PC-9 (cell line): ENCODE results near the gene TBC1D22B. TPM values are rescaled to one million over a fixed set of nuclear protein-coding genes. Genes with fewer than 3 reads are reported as not detected.

ENCODE experiments used
- BruUV-seq: library from RNA; stranded (reverse); fragments of 400-500 nt; replicated peaks from 2 replicates; lab custom pipeline; 2021; lab: Mats Ljungman, UMichigan
- CTCF ChIA-PET: fragments of 300-600 bp; sonication (Branson Sonifier 250); formaldehyde crosslinking; loops from one replicate; lab custom pipeline; 2022; ENCODE audit warnings: antibody characterized with exemption; lab: Charles Lee
- POLR2A ChIA-PET: fragments of 300-600 bp; sonication (Branson Sonifier 250); formaldehyde crosslinking; loops from one replicate; lab custom pipeline; 2022; ENCODE audit warnings: antibody characterized with exemption; ENCODE audit not compliant: unreplicated experiment; lab: Charles Lee
- DNase-seq, 2 experiments: peaks; one replicate each; pipeline versions ENCODE4 v3.0.0 to v3.0.0-alpha.2; 2015 to 2022; ENCODE audit warnings: mixed read lengths in 1 of 2
- H2AFZ ChIP-seq: fragments of 200-600 bp; sonication (generic); 2 replicates; pipeline ENCODE4 v1.8.1; 2017; ENCODE audit warnings: antibody characterized with exemption
- H3F3A ChIP-seq: fragments of 200-600 bp; sonication (generic); 2 replicates; pipeline ENCODE4 v1.8.1; 2017; ENCODE audit warnings: antibody characterized with exemption, mild to moderate bottlenecking, low read depth; ENCODE audit not compliant: insufficient read depth
- H3K27ac ChIP-seq: fragments of 200-600 bp; sonication (generic); 2 replicates; pipeline ENCODE4 v1.6.1; 2016; ENCODE audit warnings: mixed run types
- H3K27me3 ChIP-seq: fragments of 200-600 bp; sonication (generic); 2 replicates; pipeline ENCODE4 v1.6.1; 2016; ENCODE audit warnings: low read depth, mixed run types; ENCODE audit not compliant: insufficient read depth
- H3K36me3 ChIP-seq: fragments of 200-600 bp; sonication (generic); 2 replicates; pipeline ENCODE4 v1.6.1; 2016; ENCODE audit warnings: low read depth, mixed run types
- H3K4me1 ChIP-seq: fragments of 200-600 bp; sonication (generic); replicated peaks from 2 replicates; pipeline ENCODE4 v1.6.1; 2016; ENCODE audit warnings: mixed run types; ENCODE audit not compliant: insufficient read depth
- H3K4me2 ChIP-seq: fragments of 200-600 bp; sonication (generic); 2 replicates; pipeline ENCODE4 v1.6.1; 2017; ENCODE audit warnings: mixed run types
- H3K4me3 ChIP-seq: fragments of 200-600 bp; sonication (generic); 2 replicates; pipeline ENCODE4 v1.6.1; 2016; ENCODE audit warnings: mixed run types
- H3K79me2 ChIP-seq: fragments of 200-600 bp; sonication (generic); 2 replicates; pipeline ENCODE4 v1.6.1; 2017; ENCODE audit warnings: low read depth, mixed run types
- H3K9me2 ChIP-seq: fragments of 200-600 bp; sonication (generic); 2 replicates; pipeline ENCODE4 v1.8.1; 2017; ENCODE audit warnings: mild to moderate bottlenecking; ENCODE audit not compliant: insufficient read depth
- H3K9me3 ChIP-seq: fragments of 200-600 bp; sonication (generic); 2 replicates; pipeline ENCODE4 v1.8.1; 2016; ENCODE audit warnings: low read depth; ENCODE audit not compliant: insufficient read depth
- H4K20me1 ChIP-seq: fragments of 200-600 bp; sonication (generic); 2 replicates; pipeline ENCODE4 v1.8.1; 2017; ENCODE audit not compliant: insufficient read depth
- CTCF ChIP-seq: fragments of 200-600 bp; sonication (generic); conservative IDR thresholded peaks from 2 replicates; pipeline ENCODE4 v1.6.1; 2017; ENCODE audit warnings: mixed run types, antibody characterized with exemption, mild to moderate bottlenecking, moderate library complexity
- EZH2 ChIP-seq: fragments of 200-600 bp; sonication (generic); IDR thresholded peaks from 2 replicates; pipeline ENCODE4 v1.8.0; 2017; ENCODE audit warnings: antibody characterized with exemption, low read depth
- intact Hi-C: fragments of 100-400 bp; cut with micrococcal nuclease; formaldehyde crosslinking; loops from one replicate; pipeline ENCODE4 v1.10.0; 2022; ENCODE audit not compliant: unreplicated experiment
- total RNA-seq: library from RNA; stranded (reverse); gene quantifications from 2 replicates; pipeline ENCODE4 v1.2.3, GENCODE V29; 2021

TBC1D22B gene
- total RNA-seq, 1 experiment from 2014 or later = 14.6 TPM

DNA sequence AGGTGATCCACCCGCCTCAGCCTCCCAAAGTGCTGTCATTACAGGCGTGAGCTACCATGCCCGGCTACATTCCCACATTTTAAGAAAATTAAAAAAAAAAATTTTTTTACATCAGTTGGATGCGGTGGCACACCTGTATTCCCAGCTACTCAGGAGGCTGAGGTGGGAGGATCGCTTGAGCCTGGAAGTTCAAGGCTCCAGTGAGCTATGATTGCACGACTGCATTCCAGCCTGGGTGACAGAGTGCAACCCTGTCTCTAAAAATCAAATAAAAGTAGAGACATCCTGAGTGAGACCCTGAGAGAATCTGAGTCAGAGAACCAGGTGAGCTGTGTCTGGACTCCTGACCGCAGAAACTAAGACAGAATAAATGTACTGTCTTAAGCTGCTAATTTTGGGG lies 48.8 kb upstream of the TBC1D22B start:
- H3K36me3 ChIP-seq = no peaks in the 10 kb centered on the region
- no peak for TF ChIP-seq CTCF
- no peak for TF ChIP-seq EZH2
- H4K20me1 ChIP-seq = no peaks in the 10 kb centered on the region
- no peak for DNase-seq
- no peaks in the 10 kb centered on the region for H3K27me3 ChIP-seq
- intact Hi-C loops = loop anchor here (1.0 to 10.0 kb wide), 3 partner anchors 105 to 324 kb away; partner anchors contain the start of gene C6orf89
- no peak overlapping the region for H3K4me3 ChIP-seq
- CTCF ChIA-PET = interaction anchor here (0.9 to 1.9 kb wide), 2 partner anchors 36 to 189 kb away, joined by 4 to 45 read pairs; no protein-coding TSS in a partner anchor
- H3K79me2 ChIP-seq = no peaks in the 10 kb centered on the region
- H3K4me2 ChIP-seq = no peak overlapping the region
- no peak overlapping the region for H3K27ac ChIP-seq
- no peaks in the 10 kb centered on the region for H3K9me3 ChIP-seq
- no peaks in the 10 kb centered on the region for H3K9me2 ChIP-seq
- no TSS peak for BruUV-seq
- peaks cover 6% of the 10 kb centered on the region; the same call in 1 of the 2 replicates for H3F3A ChIP-seq
- no peak overlapping the region for H2AFZ ChIP-seq
- POLR2A ChIA-PET = interaction anchor here (0.6 kb wide), 1 partner anchor 33 kb away, joined by 4 read pairs; no protein-coding TSS in a partner anchor
- H3K4me1 ChIP-seq = peaks cover 25% of the 10 kb centered on the region

DNA sequence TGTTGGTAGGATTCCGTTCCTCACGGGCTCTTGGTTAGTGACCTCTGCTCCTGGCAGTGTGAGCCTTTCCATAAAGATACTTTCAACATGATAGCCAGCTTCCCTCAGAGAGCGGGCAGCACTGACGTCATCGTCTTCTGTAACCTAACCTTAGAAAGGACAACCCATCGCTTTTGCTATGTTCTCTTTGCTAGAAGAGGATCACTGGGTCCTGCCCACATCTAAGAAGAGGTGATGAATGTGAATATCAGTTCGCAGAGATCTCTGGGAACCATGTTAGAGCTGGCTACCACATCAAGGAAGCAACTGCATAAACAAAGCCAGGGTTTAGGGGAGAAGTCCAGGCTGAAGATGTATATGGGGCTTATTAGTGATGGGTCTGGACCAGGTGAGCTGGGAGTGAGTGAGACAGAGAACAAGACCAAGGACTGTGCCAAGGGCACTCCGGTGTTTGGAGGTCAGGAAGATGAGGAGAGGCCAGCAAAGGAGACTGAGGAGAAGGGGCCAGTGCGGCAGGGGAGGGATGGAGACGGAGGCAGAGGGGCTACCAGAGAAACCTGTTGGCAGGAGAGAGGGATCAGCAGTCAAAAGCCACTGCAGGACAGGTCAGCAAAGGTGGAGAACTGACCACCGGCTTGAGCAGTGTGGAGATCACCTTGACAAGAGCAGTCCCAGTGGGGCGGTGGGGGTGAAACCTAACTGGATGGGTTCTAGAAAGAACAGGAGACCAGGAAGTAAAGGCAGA lies 47.9 kb upstream of the TBC1D22B start:
- ChIA-PET CTCF (interaction anchor here (0.6 to 1.9 kb wide), 12 partner anchors 8 to 335 kb away, joined by 3 to 45 read pairs (median 6); partner anchors contain the start of gene PPIL1), POLR2A (interaction anchor here (0.6 kb wide), 1 partner anchor 94 kb away, joined by 4 read pairs; no protein-coding TSS in a partner anchor)
- no peaks in the 10 kb centered on the region for H3K27me3 ChIP-seq
- no peak overlapping the region for H3K4me2 ChIP-seq
- DNase-seq = no peak
- H3K79me2 ChIP-seq = no peaks in the 10 kb centered on the region
- H4K20me1 ChIP-seq = no peaks in the 10 kb centered on the region
- H3K9me2 ChIP-seq = no peaks in the 10 kb centered on the region
- no peak overlapping the region for H3K4me3 ChIP-seq
- no peak overlapping the region for H3K27ac ChIP-seq
- H3K4me1 ChIP-seq = peaks cover 16% of the 10 kb centered on the region
- no peak overlapping the region for H2AFZ ChIP-seq
- no peaks in the 10 kb centered on the region for H3K9me3 ChIP-seq
- intact Hi-C loops = loop anchor here (1.0 to 10.0 kb wide), 7 partner anchors 37 to 443 kb away; partner anchors contain the start of gene C6orf89
- H3F3A ChIP-seq = no peaks in the 10 kb centered on the region
- no TSS peak for BruUV-seq
- TF ChIP-seq EZH2 (no peak), CTCF (no peak)
- no peaks in the 10 kb centered on the region for H3K36me3 ChIP-seq

DNA sequence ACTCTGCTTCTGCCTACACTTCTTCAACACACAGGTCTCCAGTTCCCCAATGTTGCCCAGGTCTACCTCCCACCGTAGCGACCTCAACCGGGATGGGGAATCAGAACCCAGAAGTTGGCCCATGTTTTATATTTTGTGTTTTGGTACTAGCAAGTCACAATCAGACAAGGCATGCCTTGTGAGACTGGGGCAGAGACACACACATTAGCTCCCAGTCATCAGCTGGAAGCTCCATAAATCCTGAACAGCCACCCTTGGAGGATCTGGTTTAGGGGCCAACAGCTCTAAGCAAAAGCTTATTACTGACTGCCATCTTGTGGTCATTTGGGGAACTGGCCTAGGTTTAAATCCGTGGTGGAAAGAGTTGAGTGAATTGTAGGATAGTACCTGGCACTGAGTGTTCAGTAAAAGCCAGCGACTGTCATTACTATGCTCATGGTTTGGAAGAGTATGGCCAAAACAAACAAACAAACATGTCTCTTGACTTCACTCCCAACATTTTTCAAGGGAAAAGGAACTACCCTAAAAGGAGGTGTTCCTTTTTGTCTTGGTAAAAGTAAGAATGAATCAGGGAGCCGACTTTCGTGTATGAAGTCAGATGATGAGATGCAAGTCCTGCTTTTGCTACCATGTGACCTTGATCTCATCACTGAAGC lies 47.1 kb upstream of the TBC1D22B start:
- BruUV-seq = no TSS peak
- Histone ChIP-seq H3F3A (no peaks in the 10 kb centered on the region), H3K9me2 (no peaks in the 10 kb centered on the region), H3K36me3 (no peaks in the 10 kb centered on the region), H3K4me1 (peaks cover 8% of the 10 kb centered on the region), H4K20me1 (no peaks in the 10 kb centered on the region), H3K79me2 (no peaks in the 10 kb centered on the region), H3K27ac (no peak overlapping the region), H3K4me2 (no peak overlapping the region), H3K4me3 (no peak overlapping the region), H3K9me3 (no peaks in the 10 kb centered on the region), H3K27me3 (no peaks in the 10 kb centered on the region), H2AFZ (no peak overlapping the region)
- intact Hi-C loops = loop anchor here (1.0 to 10.0 kb wide), 5 partner anchors 38 to 444 kb away; no protein-coding TSS in a partner anchor
- ChIA-PET CTCF (interaction anchor here (0.6 to 1.9 kb wide), 12 partner anchors 9 to 336 kb away, joined by 3 to 45 read pairs (median 6); partner anchors contain the start of gene PPIL1), POLR2A (interaction anchor here (0.5 to 0.7 kb wide), 5 partner anchors 85 to 182 kb away, joined by 3 to 14 read pairs (median 6); no protein-coding TSS in a partner anchor)
- peak; percentile 69 for DNase-seq
- TF ChIP-seq EZH2 = no peak
- TF ChIP-seq CTCF = peak; percentile 96
